T-helper 17 cell (primary cell): ENCODE data around the gene WNT6. TPM values are rescaled to one million over a fixed set of nuclear protein-coding genes. Genes with fewer than 3 reads are reported as not detected.

Source experiments
- ATAC-seq: fragments of 150-1000 bp; cut with Tn5 transposase; 2 replicates; pipeline ENCODE4 v1.10.0; 2021; ENCODE audit warnings: mild to moderate bottlenecking, moderate library complexity
- DNase-seq, 3 donors: peaks; one replicate each; pipeline versions ENCODE4 v3.0.0 to v3.0.0-alpha.2; 2020 to 2021
- H3K9me3 ChIP-seq: one replicate; pipeline ENCODE4 v1.7.0; 2013; ENCODE audit warnings: low read length, mild to moderate bottlenecking; ENCODE audit not compliant: control insufficient read depth, poor library complexity, severe bottlenecking
- H3K27ac Mint-ChIP-seq: one replicate; pipeline ENCODE4 v1.8.0; 2022; ENCODE audit warnings: mild to moderate bottlenecking, moderate library complexity, mixed read lengths
- H3K27me3 Mint-ChIP-seq: one replicate; pipeline ENCODE4 v1.8.0; 2022; ENCODE audit warnings: mixed read lengths
- H3K36me3 Mint-ChIP-seq: one replicate; pipeline ENCODE4 v1.8.0; 2022; ENCODE audit warnings: low read depth, mixed read lengths
- H3K4me1 Mint-ChIP-seq: one replicate; pipeline ENCODE4 v1.8.0; 2022; ENCODE audit warnings: mild to moderate bottlenecking, mixed read lengths
- H3K4me3 Mint-ChIP-seq: one replicate; pipeline ENCODE4 v1.8.0; 2022; ENCODE audit warnings: mild to moderate bottlenecking, moderate library complexity, mixed read lengths
- total RNA-seq, 4 donors: library from RNA in 2 of 4; stranded (reverse) in 2 of 4; gene quantifications; one replicate each; pipeline ENCODE4 v1.2.3 and lab custom pipeline; 2022 to 2026

The WNT6 gene
- total RNA-seq, 2 donors from 2014 or later = not detected

DNA sequence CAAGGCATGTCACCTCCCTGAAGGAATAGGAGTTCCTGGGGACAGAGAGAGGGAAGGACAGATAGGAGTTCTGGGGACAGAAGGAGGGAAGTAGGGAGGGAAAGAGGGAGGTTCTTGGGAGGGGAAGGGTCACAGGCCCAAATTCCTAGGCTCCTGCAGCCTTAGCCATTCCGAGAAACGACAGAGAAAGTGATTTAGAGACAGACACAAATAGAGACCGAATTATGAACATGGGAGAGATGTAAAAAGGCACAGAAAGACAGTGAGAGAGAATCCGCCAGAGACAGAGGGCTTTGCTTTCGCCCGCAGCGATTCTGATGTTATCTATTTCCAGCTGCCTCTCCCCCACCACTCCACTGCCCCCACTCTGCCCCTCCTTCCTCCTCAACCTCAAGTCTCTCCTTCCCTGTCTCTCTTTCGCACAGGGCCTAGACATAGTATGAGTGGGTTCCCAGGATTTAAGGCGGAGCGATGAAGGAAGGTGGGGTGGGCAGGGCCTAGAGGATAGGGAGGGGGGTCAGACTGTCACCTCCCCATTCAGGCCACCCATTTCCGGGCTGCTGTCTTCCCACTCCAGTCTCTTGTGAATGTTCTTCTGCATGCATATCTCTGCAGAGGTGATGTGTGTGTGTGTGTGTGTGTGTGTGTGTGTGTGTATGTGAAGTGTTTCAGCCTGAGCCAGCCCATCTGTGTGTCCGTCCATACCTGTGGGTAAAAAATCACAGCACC lies 3.3 kb upstream of the WNT6 start:
- no peaks in the 10 kb centered on the region for H3K9me3 ChIP-seq
- peaks cover 23% of the 10 kb centered on the region for H3K4me1 Mint-ChIP-seq
- H3K36me3 Mint-ChIP-seq = peaks cover 5% of the 10 kb centered on the region
- H3K27me3 Mint-ChIP-seq = peaks cover 81% of the 10 kb centered on the region
- DNase-seq (no peak), ATAC-seq (no peak)
- H3K27ac Mint-ChIP-seq = no peak overlapping the region
- H3K4me3 Mint-ChIP-seq = no peak overlapping the region

DNA sequence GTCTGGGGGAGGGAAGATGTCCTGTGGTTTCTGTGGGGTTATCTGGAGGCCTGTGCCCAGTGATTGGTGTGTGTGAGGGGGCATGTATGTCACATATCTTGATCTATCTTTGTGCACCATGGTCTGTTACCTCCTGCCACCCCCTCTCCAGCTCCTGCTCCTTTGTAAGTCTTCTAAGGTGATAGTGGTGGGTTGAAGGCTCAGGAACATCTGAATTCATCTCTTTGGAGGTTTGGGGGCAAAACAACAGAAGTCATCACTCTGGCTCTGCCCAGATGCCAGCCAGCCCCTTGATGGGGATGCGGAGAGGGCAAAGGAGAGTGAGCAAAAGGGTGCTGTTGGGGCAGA lies 2.7 kb upstream of the WNT6 start:
- H3K4me1 Mint-ChIP-seq = peaks cover 25% of the 10 kb centered on the region
- peaks cover 86% of the 10 kb centered on the region for H3K27me3 Mint-ChIP-seq
- ATAC-seq (no peak), DNase-seq (no peak)
- peaks cover 9% of the 10 kb centered on the region for H3K36me3 Mint-ChIP-seq
- H3K4me3 Mint-ChIP-seq = no peak overlapping the region
- no peak overlapping the region for H3K27ac Mint-ChIP-seq
- H3K9me3 ChIP-seq = no peaks in the 10 kb centered on the region

- no peak for DNase-seq
- H3K27me3 Mint-ChIP-seq = peaks cover 89% of the 10 kb centered on the region
- H3K27ac Mint-ChIP-seq = no peak overlapping the region
- no peak for ATAC-seq
- peaks cover 25% of the 10 kb centered on the region for H3K4me1 Mint-ChIP-seq
- H3K4me3 Mint-ChIP-seq = no peak overlapping the region
- H3K36me3 Mint-ChIP-seq = peaks cover 9% of the 10 kb centered on the region
- no peaks in the 10 kb centered on the region for H3K9me3 ChIP-seq
Measured at GRCh38 chr2:218857371-218858137, 2.1 kb upstream of the WNT6 start.

DNA sequence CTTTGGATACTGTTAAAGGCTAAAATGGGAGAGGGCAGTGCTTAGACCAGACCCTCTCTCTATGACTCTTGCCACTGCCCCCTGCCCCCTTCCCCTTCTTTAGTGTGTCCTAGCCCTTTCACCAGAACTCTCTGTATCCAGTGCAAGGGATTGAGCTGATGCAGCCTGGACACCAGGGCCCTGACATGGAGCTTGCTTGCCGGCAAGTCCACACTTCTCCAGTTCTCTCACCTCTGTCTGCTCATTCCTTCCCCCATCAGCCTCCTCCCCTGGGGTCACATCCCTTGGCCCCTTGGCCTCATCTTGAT lies 1.5 kb upstream of the WNT6 start:
- Mint-ChIP-seq H3K27me3 (peaks cover 89% of the 10 kb centered on the region), H3K27ac (no peak overlapping the region), H3K4me3 (no peak overlapping the region), H3K36me3 (peaks cover 9% of the 10 kb centered on the region), H3K4me1 (peaks cover 24% of the 10 kb centered on the region)
- ATAC-seq = no peak
- DNase-seq = no peak
- H3K9me3 ChIP-seq = no peaks in the 10 kb centered on the region

- H3K9me3 ChIP-seq = no peaks in the 10 kb centered on the region
- DNase-seq (no peak), ATAC-seq (no peak)
- peak overlapping the region; percentile 83 for H3K4me3 Mint-ChIP-seq
- peaks cover 89% of the 10 kb centered on the region for H3K27me3 Mint-ChIP-seq
- H3K27ac Mint-ChIP-seq = peak overlapping the region; percentile 21
- peaks cover 14% of the 10 kb centered on the region for H3K36me3 Mint-ChIP-seq
- H3K4me1 Mint-ChIP-seq = peaks cover 19% of the 10 kb centered on the region
Measured at GRCh38 chr2:218858671-218859555, 692 bp upstream of the WNT6 start.

DNA sequence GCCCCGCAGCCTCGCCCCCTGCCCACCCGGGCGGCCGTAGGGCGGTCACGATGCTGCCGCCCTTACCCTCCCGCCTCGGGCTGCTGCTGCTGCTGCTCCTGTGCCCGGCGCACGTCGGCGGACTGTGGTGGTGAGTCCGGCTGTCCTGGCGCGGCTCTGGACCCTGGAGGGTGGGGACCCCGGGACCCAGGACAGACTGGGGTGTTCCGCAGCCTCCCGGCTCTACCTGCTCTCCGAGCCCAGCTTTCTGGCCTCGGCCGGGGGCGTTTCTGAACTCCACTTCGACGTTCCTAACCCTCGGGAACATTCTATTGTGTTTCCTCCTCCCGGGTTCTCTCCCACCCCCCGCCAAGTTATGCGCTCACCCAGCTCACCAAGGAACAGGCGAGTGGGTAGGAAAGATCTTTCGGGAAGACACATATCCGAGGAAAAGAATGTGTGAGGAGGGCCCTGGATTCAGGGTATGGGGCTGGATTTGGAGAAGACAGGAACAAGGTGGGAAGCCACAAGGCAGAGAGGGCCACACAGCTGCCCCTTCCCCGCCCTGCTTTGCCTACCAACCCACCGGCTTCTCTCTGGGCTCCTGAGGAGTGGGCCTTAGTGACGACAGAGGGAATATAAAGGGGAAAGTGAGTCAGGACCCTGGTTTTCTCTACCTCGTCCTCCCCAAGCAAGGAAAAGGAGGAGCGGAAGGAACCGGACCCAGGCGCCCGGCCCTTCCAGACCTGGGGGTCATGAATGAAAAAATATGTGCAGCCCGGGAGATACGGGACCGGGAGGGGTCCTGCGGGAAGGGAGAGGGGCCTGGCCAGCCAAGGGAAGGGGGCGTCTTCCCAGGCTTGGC lies 605 bp downstream of the WNT6 start:
- H3K27me3 Mint-ChIP-seq = peaks cover 89% of the 10 kb centered on the region
- peak overlapping the region; percentile 91 for H3K4me3 Mint-ChIP-seq
- no peak for ATAC-seq
- peaks cover 17% of the 10 kb centered on the region for H3K4me1 Mint-ChIP-seq
- H3K9me3 ChIP-seq = no peaks in the 10 kb centered on the region
- no peak for DNase-seq
- H3K36me3 Mint-ChIP-seq = peaks cover 15% of the 10 kb centered on the region
- no peak overlapping the region for H3K27ac Mint-ChIP-seq

GRCh38 chr2:218860950-218861381 lies 1.4 kb downstream of the WNT6 start:
- Mint-ChIP-seq H3K4me1 (peaks cover 17% of the 10 kb centered on the region), H3K27ac (no peak overlapping the region), H3K36me3 (peaks cover 14% of the 10 kb centered on the region), H3K4me3 (peak overlapping the region; percentile 28), H3K27me3 (peaks cover 84% of the 10 kb centered on the region)
- H3K9me3 ChIP-seq = no peaks in the 10 kb centered on the region
- no peak for DNase-seq
- peak; percentile 29 for ATAC-seq

DNA sequence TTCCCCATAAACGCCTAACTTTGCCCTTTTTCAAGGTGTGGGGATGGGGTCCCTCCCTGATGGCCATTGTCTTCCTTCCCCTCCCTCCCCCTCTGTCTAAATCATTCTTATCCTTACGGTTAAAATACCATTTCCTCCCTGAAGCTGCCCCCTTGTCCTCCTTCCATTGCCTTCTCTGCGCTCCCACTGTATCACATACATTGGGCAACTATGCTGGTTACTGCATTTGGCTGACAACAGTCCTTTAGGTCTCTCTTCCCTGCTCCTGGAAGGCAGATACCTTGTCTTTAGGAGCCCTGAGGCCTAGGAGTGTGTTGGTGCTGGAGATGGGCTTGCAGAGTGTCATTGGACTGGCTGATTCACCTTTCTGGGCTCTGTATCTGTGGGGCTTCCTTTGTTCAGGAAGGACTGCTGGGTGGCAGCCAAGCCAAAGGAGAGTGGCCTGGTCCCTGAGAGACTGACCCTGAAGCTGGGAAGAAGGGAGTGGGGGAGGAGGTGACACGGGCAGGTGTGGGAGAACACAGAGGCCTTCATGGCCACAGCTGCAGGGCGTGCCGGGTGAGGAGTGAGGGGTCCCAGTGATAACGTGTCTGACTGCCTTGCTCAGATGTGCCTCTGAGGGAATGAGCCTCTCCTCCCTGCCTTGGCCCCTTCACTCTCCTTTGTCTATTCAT lies 2.2 kb downstream of the WNT6 start:
- Mint-ChIP-seq H3K4me1 (peaks cover 14% of the 10 kb centered on the region), H3K27ac (no peak overlapping the region), H3K36me3 (peaks cover 14% of the 10 kb centered on the region), H3K27me3 (peaks cover 84% of the 10 kb centered on the region), H3K4me3 (peak overlapping the region; percentile 59)
- no peaks in the 10 kb centered on the region for H3K9me3 ChIP-seq
- no peak for ATAC-seq
- no peak for DNase-seq

GRCh38 chr2:218863021-218863520 lies 3.5 kb downstream of the WNT6 start:
- Mint-ChIP-seq H3K27me3 (peaks cover 83% of the 10 kb centered on the region), H3K36me3 (peaks cover 14% of the 10 kb centered on the region), H3K4me1 (peaks cover 14% of the 10 kb centered on the region), H3K4me3 (no peak overlapping the region), H3K27ac (no peak overlapping the region)
- H3K9me3 ChIP-seq = no peaks in the 10 kb centered on the region
- no peak for DNase-seq
- ATAC-seq = no peak

- H3K27ac Mint-ChIP-seq = no peak overlapping the region
- H3K27me3 Mint-ChIP-seq = peaks cover 83% of the 10 kb centered on the region
Measured at GRCh38 chr2:218865396-218865795, 5.8 kb downstream of the WNT6 start.

DNA sequence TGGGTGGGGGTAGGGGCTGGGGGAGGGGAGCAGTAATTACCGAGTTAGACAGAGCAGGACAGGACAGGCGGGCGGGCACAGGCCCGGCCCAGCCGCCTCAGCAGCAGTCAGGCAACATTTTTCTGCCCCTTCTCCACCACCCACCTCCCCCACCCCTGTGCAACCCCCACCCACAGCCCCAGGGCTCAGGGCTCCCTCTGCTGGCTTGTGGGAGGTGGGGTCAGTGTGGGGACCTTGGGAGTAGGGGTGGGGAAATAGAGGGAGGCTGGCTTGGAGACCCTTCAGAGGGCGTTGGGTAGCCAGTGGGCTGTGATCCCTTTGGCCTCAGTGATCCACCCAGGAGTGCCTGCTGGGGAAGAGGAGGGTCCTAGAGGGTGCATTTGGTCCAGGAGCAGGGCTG lies 6.4 kb downstream of the WNT6 start:
- Mint-ChIP-seq H3K4me1 (peaks cover 10% of the 10 kb centered on the region), H3K36me3 (peaks cover 11% of the 10 kb centered on the region), H3K4me3 (no peak overlapping the region), H3K27ac (no peak overlapping the region), H3K27me3 (peaks cover 79% of the 10 kb centered on the region)
- ATAC-seq = no peak
- DNase-seq = no peak
- H3K9me3 ChIP-seq = no peaks in the 10 kb centered on the region

More at GRCh38 chr2:218865396-218865795, 5.8 kb downstream of the WNT6 start:
- DNase-seq (no peak), ATAC-seq (no peak)
- no peak overlapping the region for H3K4me3 Mint-ChIP-seq
- peaks cover 10% of the 10 kb centered on the region for H3K4me1 Mint-ChIP-seq
- H3K9me3 ChIP-seq = no peaks in the 10 kb centered on the region
- peaks cover 11% of the 10 kb centered on the region for H3K36me3 Mint-ChIP-seq

- ATAC-seq = no peak
- Mint-ChIP-seq H3K4me3 (no peak overlapping the region), H3K4me1 (peaks cover 14% of the 10 kb centered on the region), H3K27ac (no peak overlapping the region), H3K27me3 (peaks cover 80% of the 10 kb centered on the region), H3K36me3 (peaks cover 13% of the 10 kb centered on the region)
- DNase-seq = no peak
- H3K9me3 ChIP-seq = no peaks in the 10 kb centered on the region
Measured at GRCh38 chr2:218867900-218868299, 8.3 kb downstream of the WNT6 start.
